Measurements from ENCODE around the gene GPR89B. TPM values are rescaled to one million over a fixed set of nuclear protein-coding genes. Genes with fewer than 3 reads are reported as not detected.
A peak's percentile ranks its signal among the peaks of the same experiment; 100 is the strongest.
"Not testable (repeated sequence)": the region's sequence is repeated elsewhere in the genome, so short reads cannot be mapped to it uniquely, and the experiment has no call there.

GPR89B gene
- total and polyA plus RNA-seq, 9 of the 15 experiments (the other 6 are each of a cell fraction or from before 2014, with no cell fraction given), result 9.3 to 39.3 (median 19.6) TPM

GRCh38 chr1:148038462-148039333 lies 110.5 kb downstream of the GPR89B start (continued):
- TF ChIP-seq, protein P1, sequence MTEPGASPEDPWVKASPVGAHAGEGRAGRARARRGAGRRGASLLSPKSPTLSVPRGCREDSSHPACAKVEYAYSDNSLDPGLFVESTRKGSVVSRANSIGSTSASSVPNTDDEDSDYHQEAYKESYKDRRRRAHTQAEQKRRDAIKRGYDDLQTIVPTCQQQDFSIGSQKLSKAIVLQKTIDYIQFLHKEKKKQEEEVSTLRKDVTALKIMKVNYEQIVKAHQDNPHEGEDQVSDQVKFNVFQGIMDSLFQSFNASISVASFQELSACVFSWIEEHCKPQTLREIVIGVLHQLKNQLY (CRISPR knock-in tag; conservative IDR thresholded peaks at IDR 0.05), result peak in 1 of 2 experiments; percentile 88; a peak in 1 of 4 replicates
- TF ChIP-seq ZNF717 (CRISPR knock-in tag; IDR thresholded peaks at IDR 0.05) (peak; percentile 91), MEF2A (IDR thresholded peaks at IDR 0.05; ENCODE audit: control insufficient read depth, low read depth, low read length) (peak; percentile 80), ZNF780A (CRISPR knock-in tag; IDR thresholded peaks at IDR 0.05) (peak; percentile 87), ZNF696 (CRISPR knock-in tag; conservative IDR thresholded peaks at IDR 0.05) (peak; percentile 91), MED1 (CRISPR knock-in tag; IDR thresholded peaks at IDR 0.05; ENCODE audit: borderline replicate concordance) (peak; percentile 89; the same call in 1 of the 2 replicates), ATF1 (tag; IDR thresholded peaks at IDR 0.05) (peak; percentile 79), RFX1 (IDR thresholded peaks at IDR 0.05) (peak; percentile 59), CHD2 (IDR thresholded peaks at IDR 0.05; ENCODE audit: low read depth, low read length) (peak; percentile 47; the same call in 1 of the 2 replicates), ZNF253 (CRISPR knock-in tag; conservative IDR thresholded peaks at IDR 0.05) (peak; percentile 88), GTF2A2 (tag; IDR thresholded peaks at IDR 0.05) (peak; percentile 79), POLR2AphosphoS5 (IDR thresholded peaks at IDR 0.05; ENCODE audit: control insufficient read depth, insufficient read depth, low read depth, low read length) (peak; percentile 97), AFF1 (IDR thresholded peaks at IDR 0.05; ENCODE audit: low read depth in 1 of 2, partially characterized antibody in 2 of 2) (peak; percentile 82 to 97), ZBTB7A (IDR thresholded peaks at IDR 0.05; ENCODE audit: borderline replicate concordance, control insufficient read depth, low read depth, low read length) (peak; percentile 54; the same call in 1 of the 2 replicates), FOSL1 (tag; conservative IDR thresholded peaks at IDR 0.05) (0 out of 2 replicates have a peak, but pooled peaks have one; percentile 35), ZNF3 (CRISPR knock-in tag; IDR thresholded peaks at IDR 0.05) (0 out of 2 replicates have a peak, but pooled peaks have one; percentile 69), PHTF2 (CRISPR knock-in tag; IDR thresholded peaks at IDR 0.05) (0 out of 2 replicates have a peak, but pooled peaks have one; percentile 55)
- TF ChIP-seq ATF1 (CRISPR knock-in tag; IDR thresholded peaks at IDR 0.05), result not testable (repeated sequence)
- TF ChIP-seq, protein P2, sequence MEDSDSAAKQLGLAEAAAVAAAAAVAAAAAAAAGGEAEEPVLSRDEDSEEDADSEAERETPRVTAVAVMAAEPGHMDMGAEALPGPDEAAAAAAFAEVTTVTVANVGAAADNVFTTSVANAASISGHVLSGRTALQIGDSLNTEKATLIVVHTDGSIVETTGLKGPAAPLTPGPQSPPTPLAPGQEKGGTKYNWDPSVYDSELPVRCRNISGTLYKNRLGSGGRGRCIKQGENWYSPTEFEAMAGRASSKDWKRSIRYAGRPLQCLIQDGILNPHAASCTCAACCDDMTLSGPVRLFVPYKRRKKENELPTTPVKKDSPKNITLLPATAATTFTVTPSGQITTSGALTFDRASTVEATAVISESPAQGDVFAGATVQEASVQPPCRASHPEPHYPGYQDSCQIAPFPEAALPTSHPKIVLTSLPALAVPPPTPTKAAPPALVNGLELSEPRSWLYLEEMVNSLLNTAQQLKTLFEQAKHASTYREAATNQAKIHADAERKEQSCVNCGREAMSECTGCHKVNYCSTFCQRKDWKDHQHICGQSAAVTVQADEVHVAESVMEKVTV (CRISPR knock-in tag; IDR thresholded peaks at IDR 0.05), result peak; percentile 59; the same call in 1 of the 2 replicates
- TF ChIP-seq, protein P3, sequence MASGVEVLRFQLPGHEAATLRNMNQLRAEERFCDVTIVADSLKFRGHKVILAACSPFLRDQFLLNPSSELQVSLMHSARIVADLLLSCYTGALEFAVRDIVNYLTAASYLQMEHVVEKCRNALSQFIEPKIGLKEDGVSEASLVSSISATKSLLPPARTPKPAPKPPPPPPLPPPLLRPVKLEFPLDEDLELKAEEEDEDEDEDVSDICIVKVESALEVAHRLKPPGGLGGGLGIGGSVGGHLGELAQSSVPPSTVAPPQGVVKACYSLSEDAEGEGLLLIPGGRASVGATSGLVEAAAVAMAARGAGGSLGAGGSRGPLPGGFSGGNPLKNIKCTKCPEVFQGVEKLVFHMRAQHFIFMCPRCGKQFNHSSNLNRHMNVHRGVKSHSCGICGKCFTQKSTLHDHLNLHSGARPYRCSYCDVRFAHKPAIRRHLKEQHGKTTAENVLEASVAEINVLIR (CRISPR knock-in tag; IDR thresholded peaks at IDR 0.05), result 0 out of 2 replicates have a peak, but pooled peaks have one; percentile 42

Measured in K562 (cell line).